SK-N-MC (cell line): ENCODE data around the gene SYNC.

Experiments used
- EZH2 ChIP-seq: fragments of 200-600 bp; sonication (generic); IDR thresholded peaks from one replicate; pipeline ENCODE4 v1.6.1; 2017; ENCODE audit warnings: antibody characterized with exemption
- POLR2AphosphoS5 ChIP-seq: IDR thresholded peaks from 2 replicates; pipeline ENCODE4 v1.6.1; 2012; ENCODE audit warnings: mild to moderate bottlenecking, low read depth, low read length, borderline replicate concordance

GRCh38 chr1:32725615-32725982 is 23.0 kb upstream of the SYNC start:
- no peak for TF ChIP-seq EZH2
- TF ChIP-seq POLR2AphosphoS5 = no peak
